H1 (cell line): ENCODE measurements around the gene AP2B1.

Source experiments
- ATF2 ChIP-seq: IDR thresholded peaks from 2 replicates; pipeline ENCODE4 v1.6.1; 2012; ENCODE audit warnings: low read length, inconsistent platforms
- CTCF ChIP-seq, 3 experiments: IDR thresholded peaks; 1 replicate in 2 of 3; 2 replicates in 1 of 3; pipeline versions ENCODE4 v1.5.1 to v1.6.1; 2011; ENCODE audit warnings: low read length in 3 of 3, mild to moderate bottlenecking in 3 of 3, inconsistent platforms in 2 of 3, low read depth in 1 of 3, moderate library complexity in 1 of 3; ENCODE audit not compliant: insufficient read depth in 1 of 3; ENCODE audit errors: control extremely low read depth in 1 of 3
- EZH2 ChIP-seq: fragments of 200-600 bp; sonication (generic); IDR thresholded peaks from 2 replicates; pipeline ENCODE4 v1.7.1; 2012; ENCODE audit warnings: low read depth, mild to moderate bottlenecking, moderate library complexity, low read length, inconsistent platforms; ENCODE audit not compliant: severe bottlenecking
- SP1 ChIP-seq: IDR thresholded peaks from 2 replicates; pipeline ENCODE4 v1.6.1; 2011; ENCODE audit warnings: low read depth, low read length
- SP4 ChIP-seq: IDR thresholded peaks from 2 replicates; pipeline ENCODE4 v1.6.1; 2012; ENCODE audit warnings: low read length, inconsistent platforms
- USF2 ChIP-seq: IDR thresholded peaks from 2 replicates; pipeline ENCODE4 v1.6.1; 2011; ENCODE audit warnings: low read length, improper control_type of control experiment

GRCh38 chr17:35641032-35641431 lies 53.9 kb downstream of the AP2B1 start:
- no peak for TF ChIP-seq CTCF (IDR thresholded peaks at IDR 0.05; ENCODE audit: control extremely low read depth in 1 of 3, insufficient read depth in 1 of 3, low read depth in 1 of 3, low read length in 3 of 3)
- no peak for TF ChIP-seq ATF2
- no peak for TF ChIP-seq USF2
- no peak for TF ChIP-seq EZH2
- no peak for TF ChIP-seq SP1
- TF ChIP-seq SP4 = no peak
